Esophagus muscularis mucosa (tissue), 4 donors: ENCODE measurements around the gene C11orf65. TPM values are rescaled to one million over a fixed set of nuclear protein-coding genes. Genes with fewer than 3 reads are reported as not detected.

Experiments
- DNase-seq: peaks from one replicate; pipeline ENCODE4 v3.0.0-alpha.2; 2017; ENCODE audit errors: extremely low spot score
- H3K27ac ChIP-seq, 4 donors: fragments of 200-600 bp; sonication (generic); replicated peaks in 1 of 4; 1 replicate in 3 of 4; 2 replicates in 1 of 4; pipeline ENCODE4 v1.5.1; 2016 to 2019; ENCODE audit warnings: mild to moderate bottlenecking in 1 of 4
- H3K27me3 ChIP-seq, 4 donors: fragments of 200-600 bp; sonication (generic); one replicate each; pipeline versions ENCODE4 v1.5.1 to v1.6.0; 2016 to 2019
- H3K36me3 ChIP-seq, 4 donors: fragments of 200-600 bp; sonication (generic); one replicate each; pipeline ENCODE4 v1.5.1; 2016 to 2019
- H3K4me1 ChIP-seq, 4 donors: fragments of 200-600 bp; sonication (generic); one replicate each; pipeline ENCODE4 v1.5.1; 2016 to 2019
- H3K4me3 ChIP-seq, 4 donors: fragments of 200-600 bp; sonication (generic); 1 replicate in 2 of 4; 2 replicates in 2 of 4; pipeline ENCODE4 v1.5.1; 2016 to 2019; ENCODE audit warnings: mild to moderate bottlenecking in 4 of 4, moderate library complexity in 1 of 4
- H3K9me3 ChIP-seq, 4 donors: fragments of 200-600 bp; sonication (generic); 1 replicate in 3 of 4; 2 replicates in 1 of 4; pipeline ENCODE4 v1.5.1; 2016 to 2019
- CTCF ChIP-seq, 3 experiments: fragments of 200-600 bp in 2 of 3; fragments of 450-650 bp in 1 of 3; sonication (generic) in 2 of 3; IDR thresholded peaks; one replicate each; pipeline ENCODE4 v1.5.1; 2017 to 2019; ENCODE audit warnings: antibody characterized with exemption in 3 of 3, mild to moderate bottlenecking in 2 of 3, moderate library complexity in 1 of 3
- EP300 ChIP-seq: sonication (generic); formaldehyde crosslinking; IDR thresholded peaks from one replicate; pipeline ENCODE4 v1.6.1; 2017; ENCODE audit warnings: antibody characterized with exemption
- POLR2A ChIP-seq: fragments of 450-650 bp; IDR thresholded peaks from one replicate; pipeline ENCODE4 v1.6.1; 2017; ENCODE audit warnings: antibody characterized with exemption, moderate library complexity, mild to moderate bottlenecking, low read depth
- POLR2AphosphoS5 ChIP-seq, 2 donors: sonication (generic); formaldehyde crosslinking; IDR thresholded peaks; one replicate each; pipeline ENCODE4 v1.6.1; 2017; ENCODE audit warnings: antibody characterized with exemption in 2 of 2
- WGBS: methylation state at CpG from one replicate; pipeline ENCODE4 v1.1.5; 2018; 5-methylcytosine and 5-hydroxymethylcytosine counted together
- intact Hi-C: fragments of 100-400 bp; cut with DNase I; formaldehyde crosslinking; loops from one replicate; pipeline ENCODE4 v1.15.1; 2023
- total RNA-seq, 4 donors: library from RNA; depleted of rRNA; stranded (reverse); fragments of >200 nt; gene quantifications; one replicate each; pipeline versions ENCODE4 v1.1.0 to v1.2.1, GENCODE V29; 2016

Gene C11orf65
- total RNA-seq, 4 donors from 2014 or later: 0.06 to 0.63 (median 0.33) TPM; not detected in 1

GRCh38 chr11:108345767-108346166 lies 121.6 kb downstream of the C11orf65 start:
- Histone ChIP-seq H3K9me3 (no peaks in the 10 kb centered on the region), H3K4me3 (no peak overlapping the region), H3K4me1 (no peaks in the 10 kb centered on the region), H3K36me3 (peaks cover 3 to 55% (median 17%) of the 10 kb centered on the region in 4 donors), H3K27ac (no peak overlapping the region), H3K27me3 (no peaks in the 10 kb centered on the region)
- WGBS: 97% methylated on average over 4 of the region's 4 CpGs
- intact Hi-C loops: loop anchor here (10.0 kb wide), 1 partner anchor 299 kb away; no protein-coding TSS in a partner anchor
- TF ChIP-seq POLR2A: no peak
- TF ChIP-seq EP300: no peak
- TF ChIP-seq CTCF (IDR thresholded peaks at IDR 0.05): no peak
- TF ChIP-seq POLR2AphosphoS5 (IDR thresholded peaks at IDR 0.05): no peak
- no peak for DNase-seq

DNA sequence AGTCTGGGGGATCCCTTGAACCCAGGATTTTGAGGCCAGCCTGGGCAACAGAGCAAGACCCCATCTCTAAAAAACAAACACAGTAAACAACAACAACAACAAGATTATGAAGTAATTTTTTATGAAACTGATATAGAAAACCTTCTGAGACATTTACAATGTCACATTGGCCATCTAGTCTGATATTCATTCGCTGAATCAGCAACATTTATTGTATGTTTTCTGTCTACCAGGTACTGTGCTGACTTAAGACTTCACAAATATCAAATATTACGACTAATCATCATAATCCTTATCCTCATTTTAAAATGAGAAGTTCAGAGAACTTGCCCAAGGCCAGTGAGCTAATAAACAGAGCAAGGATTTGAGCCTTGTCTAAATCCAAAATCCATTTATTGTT lies 123.6 kb downstream of the C11orf65 start:
- Histone ChIP-seq H3K27me3 (no peaks in the 10 kb centered on the region), H3K27ac (no peak overlapping the region), H3K36me3 (peaks cover 0 to 42% (median 7%) of the 10 kb centered on the region in 4 donors), H3K4me3 (no peak overlapping the region), H3K4me1 (no peaks in the 10 kb centered on the region), H3K9me3 (no peaks in the 10 kb centered on the region)
- TF ChIP-seq CTCF (IDR thresholded peaks at IDR 0.05) (no peak), POLR2A (no peak), POLR2AphosphoS5 (IDR thresholded peaks at IDR 0.05) (no peak), EP300 (no peak)
- intact Hi-C loops: loop anchor here (10.0 kb wide), 1 partner anchor 301 kb away; no protein-coding TSS in a partner anchor
- 100% methylated on average over 2 of the region's 2 CpGs for WGBS
- no peak for DNase-seq

GRCh38 chr11:108341654-108342053 lies 125.7 kb downstream of the C11orf65 start:
- no peak overlapping the region for H3K27ac ChIP-seq
- H3K4me1 ChIP-seq: no peaks in the 10 kb centered on the region
- no peak for TF ChIP-seq POLR2AphosphoS5 (IDR thresholded peaks at IDR 0.05)
- TF ChIP-seq EP300: no peak
- TF ChIP-seq POLR2A: no peak
- no peak for TF ChIP-seq CTCF (IDR thresholded peaks at IDR 0.05)
- no peak for DNase-seq
- peaks cover 0 to 49% (median 20%) of the 10 kb centered on the region in 4 donors for H3K36me3 ChIP-seq
- intact Hi-C loops: loop anchor here (10.0 kb wide), 1 partner anchor 303 kb away; no protein-coding TSS in a partner anchor
- H3K9me3 ChIP-seq: no peaks in the 10 kb centered on the region
- no peak overlapping the region for H3K4me3 ChIP-seq
- WGBS: 93% methylated on average over 4 of the region's 4 CpGs
- H3K27me3 ChIP-seq: no peaks in the 10 kb centered on the region

GRCh38 chr11:108340973-108341372 lies 126.4 kb downstream of the C11orf65 start:
- H3K4me1 ChIP-seq: no peaks in the 10 kb centered on the region
- DNase-seq: no peak
- peaks cover 6 to 51% (median 24%) of the 10 kb centered on the region in 4 donors for H3K36me3 ChIP-seq
- 100% methylated on average over 1 of the region's 1 CpG for WGBS
- H3K27me3 ChIP-seq: no peaks in the 10 kb centered on the region
- no peak overlapping the region for H3K4me3 ChIP-seq
- no peak for TF ChIP-seq EP300
- no peak for TF ChIP-seq POLR2AphosphoS5 (IDR thresholded peaks at IDR 0.05)
- no peak for TF ChIP-seq CTCF (IDR thresholded peaks at IDR 0.05)
- TF ChIP-seq POLR2A: no peak
- H3K9me3 ChIP-seq: no peaks in the 10 kb centered on the region
- intact Hi-C loops: loop anchor here (10.0 kb wide), 1 partner anchor 304 kb away; no protein-coding TSS in a partner anchor
- no peak overlapping the region for H3K27ac ChIP-seq

- WGBS: 95% methylated on average over 2 of the region's 2 CpGs
- no peak for DNase-seq
- Histone ChIP-seq H3K9me3 (no peaks in the 10 kb centered on the region), H3K4me3 (no peak overlapping the region), H3K27ac (no peak overlapping the region), H3K27me3 (no peaks in the 10 kb centered on the region), H3K4me1 (no peaks in the 10 kb centered on the region), H3K36me3 (peaks cover 10 to 52% (median 39%) of the 10 kb centered on the region in 4 donors)
- intact Hi-C loops: no loop called here
- TF ChIP-seq POLR2AphosphoS5 (IDR thresholded peaks at IDR 0.05) (no peak), CTCF (IDR thresholded peaks at IDR 0.05) (no peak), EP300 (no peak)
Measured at GRCh38 chr11:108338750-108339149, 128.6 kb downstream of the C11orf65 start.
